Endodermal cell (in vitro differentiated cells): ENCODE data around the gene RHOXF2. TPM values are rescaled to one million over a fixed set of nuclear protein-coding genes. Genes with fewer than 3 reads are reported as not detected.
"Not testable (repeated sequence)": the region's sequence is repeated elsewhere in the genome, so short reads cannot be mapped to it uniquely, and the experiment has no call there.

Source experiments
- DNase-seq: peaks from one replicate; pipeline ENCODE4 v3.0.0-alpha.2; 2017
- H3K27ac ChIP-seq: 2 replicates; pipeline ENCODE4 v1.5.1; 2013; ENCODE audit warnings: mild to moderate bottlenecking, low read depth, low read length, moderate library complexity
- H3K27me3 ChIP-seq: 2 replicates; pipeline ENCODE4 v1.6.1; 2013; ENCODE audit warnings: mild to moderate bottlenecking, low read length, moderate library complexity; ENCODE audit not compliant: insufficient read depth, control insufficient read depth, poor library complexity, severe bottlenecking
- H3K36me3 ChIP-seq: 2 replicates; pipeline ENCODE4 v1.7.0; 2013; ENCODE audit warnings: mild to moderate bottlenecking, low read length, moderate library complexity; ENCODE audit not compliant: control insufficient read depth, insufficient read depth
- H3K4me1 ChIP-seq: one replicate; pipeline ENCODE4 v1.7.0; 2013; ENCODE audit warnings: low read length; ENCODE audit not compliant: control insufficient read depth, insufficient read depth
- H3K4me3 ChIP-seq: 2 replicates; pipeline ENCODE4 v1.5.1; 2013; ENCODE audit warnings: mild to moderate bottlenecking, low read length, moderate library complexity
- H3K9ac ChIP-seq: 2 replicates; pipeline ENCODE4 v1.6.1; 2013; ENCODE audit warnings: mild to moderate bottlenecking, low read length, moderate library complexity; ENCODE audit not compliant: poor library complexity, severe bottlenecking; ENCODE audit errors: extremely low read depth
- H3K9me3 ChIP-seq: 2 replicates; pipeline ENCODE4 v1.6.1; 2013; ENCODE audit warnings: mild to moderate bottlenecking, low read length, moderate library complexity; ENCODE audit not compliant: control insufficient read depth
- H3K27ac Mint-ChIP-seq: 2 replicates; pipeline ENCODE4 v1.8.0; 2020; ENCODE audit warnings: mixed read lengths
- H3K27me3 Mint-ChIP-seq: 2 replicates; pipeline ENCODE4 v1.8.0; 2021; ENCODE audit warnings: mild to moderate bottlenecking, mixed read lengths; ENCODE audit not compliant: insufficient read depth
- H3K36me3 Mint-ChIP-seq: 2 replicates; pipeline ENCODE4 v1.8.0; 2020; ENCODE audit warnings: low read depth, mixed read lengths
- H3K4me1 Mint-ChIP-seq: 2 replicates; pipeline ENCODE4 v1.8.0; 2020; ENCODE audit warnings: mixed read lengths
- H3K4me3 Mint-ChIP-seq: 2 replicates; pipeline ENCODE4 v1.8.0; 2020; ENCODE audit warnings: mild to moderate bottlenecking, moderate library complexity, mixed read lengths
- H3K9me3 Mint-ChIP-seq: 2 replicates; pipeline ENCODE4 v1.8.0; 2020; ENCODE audit warnings: mild to moderate bottlenecking, mixed read lengths
- CTCF ChIP-seq: fragments of 200-600 bp; sonication (generic); conservative IDR thresholded peaks from 2 replicates; pipeline ENCODE4 v1.5.0; 2021; ENCODE audit warnings: antibody characterized with exemption, mild to moderate bottlenecking
- WGBS, 2 experiments: methylation state at CpG; one replicate each; pipeline versions ENCODE4 v1.1.5 to v1.1.7; 2013; ENCODE audit warnings: missing lambda C conversion rate in 2 of 2, mixed read lengths in 1 of 2; ENCODE audit not compliant: insufficient coverage in 1 of 2, insufficient read length in 1 of 2; 5-methylcytosine and 5-hydroxymethylcytosine counted together
- long read RNA-seq, 4 experiments: library from polyadenylated mRNA in 2 of 4; library from RNA in 1 of 4; library from capped mRNA in 1 of 4; stranded (forward) in 3 of 4; unstranded in 1 of 4; transcript quantifications; one replicate each; pipeline ENCODE4 v2.0.0, GENCODE V29; 2020 to 2021; ENCODE audit warnings: inconsistent platforms in 1 of 4
- polyA plus RNA-seq, 2 experiments: library from polyadenylated mRNA; stranded (reverse); fragments of 50-300 nt; gene quantifications; one replicate each; pipeline ENCODE4 v1.2.3, GENCODE V29; 2013
- total RNA-seq, 2 donors: library from RNA; stranded (reverse); fragmentation: NEBNext Ultra II Directional in 1 of 2; extraction: Animal tissue kit (Norgen Biotek cat#: 25700) in 1 of 2; gene quantifications; 2 replicates in 1 of 2; 3 replicates in 1 of 2; pipeline ENCODE4 v1.2.1, GENCODE V29; 2021

Gene RHOXF2, protein sequence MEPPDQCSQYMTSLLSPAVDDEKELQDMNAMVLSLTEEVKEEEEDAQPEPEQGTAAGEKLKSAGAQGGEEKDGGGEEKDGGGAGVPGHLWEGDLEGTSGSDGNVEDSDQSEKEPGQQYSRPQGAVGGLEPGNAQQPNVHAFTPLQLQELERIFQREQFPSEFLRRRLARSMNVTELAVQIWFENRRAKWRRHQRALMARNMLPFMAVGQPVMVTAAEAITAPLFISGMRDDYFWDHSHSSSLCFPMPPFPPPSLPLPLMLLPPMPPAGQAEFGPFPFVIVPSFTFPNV
- not detected for total RNA-seq
- not detected for polyA plus RNA-seq (2013, experiment 1 of 2)
- not detected for polyA plus RNA-seq (2013, experiment 2 of 2)
- long read RNA-seq, experiment 1 = 0 reads
- long read RNA-seq, experiment 2 = 0 reads
- long read RNA-seq, experiment 3 = 0 reads
- long read RNA-seq, experiment 4 = 0 reads

GRCh38 chrX:120158313-120158712 is at the start of gene RHOXF2:
RHOXF2 (plus strand) TSS chrX:120158613; CDS start chrX:120158751, 138 bp downstream.
- not testable (repeated sequence) for H3K4me3 ChIP-seq, H3K36me3 ChIP-seq, H3K27ac ChIP-seq, H3K4me1 Mint-ChIP-seq, H3K27ac Mint-ChIP-seq, H3K36me3 Mint-ChIP-seq, DNase-seq, H3K4me3 Mint-ChIP-seq, H3K9me3 ChIP-seq, H3K27me3 Mint-ChIP-seq, H3K9me3 Mint-ChIP-seq, H3K9ac ChIP-seq, H3K27me3 ChIP-seq, H3K4me1 ChIP-seq
- WGBS, 2 experiments = no CpG with 5 or more reads among the region's 15 CpGs

DNA sequence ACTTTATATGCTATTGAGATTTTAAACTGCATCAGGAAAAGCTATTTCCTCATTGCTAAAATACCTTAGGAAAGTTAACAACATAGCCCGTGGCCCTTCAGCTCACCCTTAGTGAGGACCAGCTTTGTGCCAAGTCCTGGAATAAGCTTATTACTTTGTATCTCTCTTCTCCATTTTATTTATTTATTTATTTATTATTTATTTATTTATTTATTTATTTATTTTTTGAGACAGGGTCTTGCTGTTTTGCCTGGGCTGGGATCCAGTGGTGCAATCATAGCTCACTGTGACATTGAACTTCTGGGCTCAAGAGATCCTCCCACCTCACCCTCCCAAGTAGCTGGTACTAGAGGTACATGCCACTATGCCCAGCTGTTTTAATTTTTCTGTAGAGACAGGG is 49.0 kb upstream of the RHOXF2 start:
- Mint-ChIP-seq H3K9me3 (peaks cover 70% of the 10 kb centered on the region), H3K27me3 (no peaks in the 10 kb centered on the region), H3K36me3 (peaks cover 5% of the 10 kb centered on the region), H3K4me1 (no peaks in the 10 kb centered on the region), H3K27ac (no peak overlapping the region), H3K4me3 (no peak overlapping the region)
- no peak overlapping the region for H3K9ac ChIP-seq
- H3K27me3 ChIP-seq = no peaks in the 10 kb centered on the region
- H3K4me3 ChIP-seq = no peak overlapping the region
- no peaks in the 10 kb centered on the region for H3K36me3 ChIP-seq
- H3K9me3 ChIP-seq = no peaks in the 10 kb centered on the region
- no peaks in the 10 kb centered on the region for H3K4me1 ChIP-seq
- no peak for TF ChIP-seq CTCF
- DNase-seq = no peak
- no peak overlapping the region for H3K27ac ChIP-seq
- WGBS, 2 experiments = 100% methylated on average over 1 of the region's 1 CpG; no CpG with 5 or more reads in 1 of the 2 experiments

DNA sequence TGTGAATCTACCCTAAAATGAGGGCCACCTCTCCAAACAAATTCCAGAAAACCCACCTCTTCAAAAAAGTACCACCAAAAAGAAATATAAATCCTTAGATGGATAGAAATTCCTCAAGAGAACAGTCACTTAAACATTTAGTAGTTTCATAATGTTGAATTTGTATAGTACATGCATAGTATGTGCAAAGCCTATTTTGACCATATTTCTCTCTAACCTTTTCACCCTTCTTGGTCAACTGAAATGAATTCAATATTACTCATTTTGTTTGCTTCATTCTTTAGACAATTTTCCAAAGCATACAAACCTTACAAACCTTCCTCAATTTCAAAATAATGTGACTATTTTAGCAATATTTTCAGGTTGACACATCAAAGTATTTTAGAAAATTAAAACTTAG is 46.8 kb upstream of the RHOXF2 start:
- H3K27me3 ChIP-seq = no peaks in the 10 kb centered on the region
- H3K27ac ChIP-seq = no peak overlapping the region
- H3K4me3 ChIP-seq = no peak overlapping the region
- no peak overlapping the region for H3K27ac Mint-ChIP-seq
- H3K36me3 ChIP-seq = no peaks in the 10 kb centered on the region
- H3K9me3 ChIP-seq = no peaks in the 10 kb centered on the region
- H3K4me1 Mint-ChIP-seq = no peaks in the 10 kb centered on the region
- no peak overlapping the region for H3K4me3 Mint-ChIP-seq
- H3K36me3 Mint-ChIP-seq = peaks cover 5% of the 10 kb centered on the region
- H3K9ac ChIP-seq = no peak overlapping the region
- no peaks in the 10 kb centered on the region for H3K4me1 ChIP-seq
- peaks cover 56% of the 10 kb centered on the region for H3K9me3 Mint-ChIP-seq
- no peak for DNase-seq
- TF ChIP-seq CTCF = no peak
- H3K27me3 Mint-ChIP-seq = no peaks in the 10 kb centered on the region
